22Rv1 (cell line): ENCODE measurements around the gene SPRING1.

Experiments
- ZFX ChIP-seq: fragments of 450-650 bp; IDR thresholded peaks from 2 replicates; pipeline ENCODE4 v1.6.1; 2017; ENCODE audit warnings: antibody characterized with exemption, borderline replicate concordance
- TF ChIP-seq, protein P1 (sequence below): fragments of 450-650 bp; IDR thresholded peaks from 2 replicates; pipeline ENCODE4 v1.5.1; 2017; ENCODE audit warnings: mild to moderate bottlenecking

DNA sequence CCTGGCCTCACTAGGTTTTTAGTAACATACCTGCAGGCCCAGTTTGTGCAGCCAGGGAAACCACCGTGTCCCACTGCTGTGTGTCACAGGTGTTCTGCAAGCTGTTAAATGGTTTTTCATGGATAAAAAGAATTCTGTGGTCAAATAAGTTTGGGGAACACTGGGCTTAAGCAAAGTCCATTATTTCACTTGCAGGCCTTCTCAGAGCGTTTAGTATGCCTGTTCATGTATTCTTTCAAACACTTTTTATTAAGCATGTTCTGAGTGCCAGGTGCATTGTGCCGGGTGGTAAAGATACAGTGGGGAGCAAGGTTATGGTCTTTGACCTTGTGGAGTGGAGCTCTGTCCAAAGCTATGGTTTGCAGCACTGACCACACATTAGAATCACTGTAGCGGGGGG lies 7.7 kb upstream of the SPRING1 start:
- TF ChIP-seq, protein P1, sequence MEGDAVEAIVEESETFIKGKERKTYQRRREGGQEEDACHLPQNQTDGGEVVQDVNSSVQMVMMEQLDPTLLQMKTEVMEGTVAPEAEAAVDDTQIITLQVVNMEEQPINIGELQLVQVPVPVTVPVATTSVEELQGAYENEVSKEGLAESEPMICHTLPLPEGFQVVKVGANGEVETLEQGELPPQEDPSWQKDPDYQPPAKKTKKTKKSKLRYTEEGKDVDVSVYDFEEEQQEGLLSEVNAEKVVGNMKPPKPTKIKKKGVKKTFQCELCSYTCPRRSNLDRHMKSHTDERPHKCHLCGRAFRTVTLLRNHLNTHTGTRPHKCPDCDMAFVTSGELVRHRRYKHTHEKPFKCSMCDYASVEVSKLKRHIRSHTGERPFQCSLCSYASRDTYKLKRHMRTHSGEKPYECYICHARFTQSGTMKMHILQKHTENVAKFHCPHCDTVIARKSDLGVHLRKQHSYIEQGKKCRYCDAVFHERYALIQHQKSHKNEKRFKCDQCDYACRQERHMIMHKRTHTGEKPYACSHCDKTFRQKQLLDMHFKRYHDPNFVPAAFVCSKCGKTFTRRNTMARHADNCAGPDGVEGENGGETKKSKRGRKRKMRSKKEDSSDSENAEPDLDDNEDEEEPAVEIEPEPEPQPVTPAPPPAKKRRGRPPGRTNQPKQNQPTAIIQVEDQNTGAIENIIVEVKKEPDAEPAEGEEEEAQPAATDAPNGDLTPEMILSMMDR: no peak
- no peak for TF ChIP-seq ZFX
